Body of pancreas (tissue), 4 donors: ENCODE measurements around the gene WIPF3.

ENCODE experiments used
- POLR2A ChIP-seq, 3 donors: fragments of 450-650 bp; IDR thresholded peaks; one replicate each; pipeline ENCODE4 v1.6.1; 2016; ENCODE audit warnings: antibody characterized with exemption in 3 of 3, mild to moderate bottlenecking in 2 of 3
- TF ChIP-seq, protein P1 (sequence below), 7 experiments: fragments of 450-650 bp in 4 of 7; fragments of 200-600 bp in 3 of 7; sonication (generic) in 3 of 7; IDR thresholded peaks; one replicate each; pipeline ENCODE4 v1.5.1; 2016 to 2019; ENCODE audit warnings: antibody characterized with exemption in 7 of 7

GRCh38 chr7:29861884-29862283 lies 55.6 kb downstream of the WIPF3 start:
- TF ChIP-seq, protein P1, sequence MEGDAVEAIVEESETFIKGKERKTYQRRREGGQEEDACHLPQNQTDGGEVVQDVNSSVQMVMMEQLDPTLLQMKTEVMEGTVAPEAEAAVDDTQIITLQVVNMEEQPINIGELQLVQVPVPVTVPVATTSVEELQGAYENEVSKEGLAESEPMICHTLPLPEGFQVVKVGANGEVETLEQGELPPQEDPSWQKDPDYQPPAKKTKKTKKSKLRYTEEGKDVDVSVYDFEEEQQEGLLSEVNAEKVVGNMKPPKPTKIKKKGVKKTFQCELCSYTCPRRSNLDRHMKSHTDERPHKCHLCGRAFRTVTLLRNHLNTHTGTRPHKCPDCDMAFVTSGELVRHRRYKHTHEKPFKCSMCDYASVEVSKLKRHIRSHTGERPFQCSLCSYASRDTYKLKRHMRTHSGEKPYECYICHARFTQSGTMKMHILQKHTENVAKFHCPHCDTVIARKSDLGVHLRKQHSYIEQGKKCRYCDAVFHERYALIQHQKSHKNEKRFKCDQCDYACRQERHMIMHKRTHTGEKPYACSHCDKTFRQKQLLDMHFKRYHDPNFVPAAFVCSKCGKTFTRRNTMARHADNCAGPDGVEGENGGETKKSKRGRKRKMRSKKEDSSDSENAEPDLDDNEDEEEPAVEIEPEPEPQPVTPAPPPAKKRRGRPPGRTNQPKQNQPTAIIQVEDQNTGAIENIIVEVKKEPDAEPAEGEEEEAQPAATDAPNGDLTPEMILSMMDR (IDR thresholded peaks at IDR 0.05) = no peak
- no peak for TF ChIP-seq POLR2A (IDR thresholded peaks at IDR 0.05)
